Esophagus (tissue), 2 donors: ENCODE measurements around the gene SRR. TPM values are rescaled to one million over a fixed set of nuclear protein-coding genes. Genes with fewer than 3 reads are reported as not detected.

Experiments
- H3K27ac ChIP-seq, 2 donors: one replicate each; pipeline ENCODE4 v1.5.1; 2013; ENCODE audit warnings: low read depth in 2 of 2, mild to moderate bottlenecking in 2 of 2, inconsistent platforms in 1 of 2, low read length in 1 of 2, moderate library complexity in 1 of 2
- H3K27me3 ChIP-seq, 2 donors: one replicate each; pipeline ENCODE4 v1.6.1; 2013; ENCODE audit warnings: low read length in 2 of 2, control low read depth in 1 of 2, mild to moderate bottlenecking in 1 of 2; ENCODE audit not compliant: insufficient read depth in 2 of 2, control insufficient read depth in 1 of 2
- H3K36me3 ChIP-seq, 2 donors: one replicate each; pipeline ENCODE4 v1.6.1; 2013; ENCODE audit warnings: low read length in 1 of 2; ENCODE audit not compliant: control insufficient read depth in 2 of 2, insufficient read depth in 2 of 2
- H3K4me1 ChIP-seq, 2 donors: one replicate each; pipeline ENCODE4 v1.6.1; 2013; ENCODE audit warnings: low read length in 1 of 2; ENCODE audit not compliant: control insufficient read depth in 2 of 2, insufficient read depth in 2 of 2
- H3K4me3 ChIP-seq, 2 donors: one replicate each; pipeline ENCODE4 v1.5.1; 2013; ENCODE audit warnings: low read length in 2 of 2, mild to moderate bottlenecking in 2 of 2, low read depth in 1 of 2, moderate library complexity in 1 of 2
- H3K9me3 ChIP-seq, 2 donors: one replicate each; pipeline ENCODE4 v1.6.1; 2013; ENCODE audit warnings: mild to moderate bottlenecking in 2 of 2, low read depth in 1 of 2, low read length in 1 of 2, moderate library complexity in 1 of 2; ENCODE audit not compliant: control insufficient read depth in 2 of 2, insufficient read depth in 1 of 2
- WGBS, 2 donors: extraction: QIAGEN DNeasy Blood & Tissue Kit; methylation state at CpG; one replicate each; pipeline ENCODE4 v1.1.7; 2013; 5-methylcytosine and 5-hydroxymethylcytosine counted together
- polyA plus RNA-seq, 2 donors: library from polyadenylated mRNA; stranded (reverse); fragments of 200-250 nt; gene quantifications; one replicate each; pipeline ENCODE4 v1.2.3, GENCODE V29; 2013
- donor health status: healthy with polysubstance abuse.
- donor health status: Bipolar disorder and iron deficiency.

SRR gene
- polyA plus RNA-seq, 2 donors: 2.1 to 4.5 TPM

DNA sequence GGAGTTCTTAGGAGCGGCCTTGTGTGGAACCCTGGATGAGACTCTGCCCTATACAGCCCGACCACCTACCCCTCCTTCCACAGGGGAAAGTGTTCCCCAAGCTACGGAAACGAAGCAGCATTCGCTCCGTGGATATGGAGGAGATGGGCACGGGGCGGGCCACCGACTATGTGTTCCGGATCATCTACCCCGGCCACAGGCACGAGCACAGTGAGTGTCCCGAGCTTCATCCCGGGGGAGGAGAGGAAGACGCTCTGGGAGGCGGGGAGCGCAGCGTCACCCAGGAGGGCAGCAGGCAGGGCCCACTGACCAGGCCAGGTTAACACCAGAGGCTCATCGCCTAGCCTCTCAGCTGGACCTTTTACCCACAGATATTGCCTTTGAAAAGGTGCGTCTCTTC is 61.4 kb downstream of the SRR start:
- 95 to 97% methylated on average over 20 of the region's 20 CpGs for WGBS, 2 donors
- no peak overlapping the region for H3K4me3 ChIP-seq
- no peaks in the 10 kb centered on the region for H3K27me3 ChIP-seq
- H3K9me3 ChIP-seq: peaks cover 0 to 1% of the 10 kb centered on the region in 2 donors
- H3K36me3 ChIP-seq: peaks cover 9 to 46% of the 10 kb centered on the region in 2 donors
- H3K4me1 ChIP-seq: peaks cover 2 to 7% of the 10 kb centered on the region in 2 donors
- no peak overlapping the region for H3K27ac ChIP-seq

GRCh38 chr17:2366747-2367494 is 63.2 kb downstream of the SRR start:
- peaks cover 0 to 1% of the 10 kb centered on the region in 2 donors for H3K9me3 ChIP-seq
- H3K36me3 ChIP-seq: peaks cover 13 to 44% of the 10 kb centered on the region in 2 donors
- H3K27me3 ChIP-seq: no peaks in the 10 kb centered on the region
- WGBS, 2 donors: 83 to 87% methylated on average over 26 of the region's 26 CpGs
- peaks cover 0 to 7% of the 10 kb centered on the region in 2 donors for H3K4me1 ChIP-seq
- H3K4me3 ChIP-seq: no peak overlapping the region
- H3K27ac ChIP-seq: no peak overlapping the region

DNA sequence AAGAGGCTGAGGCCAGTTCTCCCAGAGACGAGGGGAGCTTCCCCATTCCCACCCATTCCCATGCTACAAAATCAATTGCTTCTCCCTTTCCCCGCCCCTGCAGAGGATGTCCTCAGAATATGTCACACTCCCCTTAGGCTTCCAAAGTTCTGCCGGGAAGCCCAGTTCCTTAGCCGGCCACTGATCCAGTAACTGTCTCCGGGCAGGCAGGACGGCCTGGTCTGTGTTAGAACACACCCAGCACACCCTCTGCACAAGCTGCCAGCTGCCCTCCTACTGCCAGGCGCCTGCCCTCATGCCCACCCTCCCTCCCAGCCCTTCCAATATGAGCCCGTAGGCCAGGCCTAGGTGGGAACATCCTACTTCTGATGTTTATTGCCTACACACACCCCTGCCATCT is 64.6 kb downstream of the SRR start:
- H3K27ac ChIP-seq: no peak overlapping the region
- no peaks in the 10 kb centered on the region for H3K27me3 ChIP-seq
- peaks cover 13 to 44% of the 10 kb centered on the region in 2 donors for H3K36me3 ChIP-seq
- no peak overlapping the region for H3K4me3 ChIP-seq
- WGBS, 2 donors: 77 to 87% methylated on average over 8 of the region's 8 CpGs
- H3K4me1 ChIP-seq: peaks cover 0 to 7% of the 10 kb centered on the region in 2 donors
- no peaks in the 10 kb centered on the region for H3K9me3 ChIP-seq

DNA sequence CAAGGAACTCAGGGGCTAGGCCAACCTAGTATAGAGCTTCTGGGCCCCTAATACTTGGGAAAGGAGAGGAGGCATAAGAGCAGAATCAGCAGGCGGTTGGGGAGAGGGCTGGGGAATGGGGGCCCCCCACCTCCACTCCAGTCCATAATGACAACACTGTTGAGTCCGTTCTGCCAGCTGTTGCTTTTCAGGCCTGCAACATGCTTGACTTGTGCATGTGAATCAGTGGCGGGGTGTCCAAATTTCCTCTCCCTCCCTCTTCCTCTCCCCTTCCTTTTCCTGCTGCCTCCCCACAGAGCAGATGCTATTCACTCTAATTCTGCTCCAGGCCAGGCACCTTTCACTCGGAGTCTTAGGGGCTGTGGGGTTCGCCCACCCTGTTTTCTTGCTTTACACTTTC is 65.3 kb downstream of the SRR start:
- Histone ChIP-seq H3K4me1 (peaks cover 0 to 7% of the 10 kb centered on the region in 2 donors), H3K27me3 (no peaks in the 10 kb centered on the region), H3K9me3 (no peaks in the 10 kb centered on the region), H3K36me3 (peaks cover 13 to 42% of the 10 kb centered on the region in 2 donors), H3K4me3 (no peak overlapping the region), H3K27ac (peak overlapping the region in 1 of 2 donors; percentile 8)
- WGBS, 2 donors: 68 to 70% methylated on average over 5 of the region's 5 CpGs

DNA sequence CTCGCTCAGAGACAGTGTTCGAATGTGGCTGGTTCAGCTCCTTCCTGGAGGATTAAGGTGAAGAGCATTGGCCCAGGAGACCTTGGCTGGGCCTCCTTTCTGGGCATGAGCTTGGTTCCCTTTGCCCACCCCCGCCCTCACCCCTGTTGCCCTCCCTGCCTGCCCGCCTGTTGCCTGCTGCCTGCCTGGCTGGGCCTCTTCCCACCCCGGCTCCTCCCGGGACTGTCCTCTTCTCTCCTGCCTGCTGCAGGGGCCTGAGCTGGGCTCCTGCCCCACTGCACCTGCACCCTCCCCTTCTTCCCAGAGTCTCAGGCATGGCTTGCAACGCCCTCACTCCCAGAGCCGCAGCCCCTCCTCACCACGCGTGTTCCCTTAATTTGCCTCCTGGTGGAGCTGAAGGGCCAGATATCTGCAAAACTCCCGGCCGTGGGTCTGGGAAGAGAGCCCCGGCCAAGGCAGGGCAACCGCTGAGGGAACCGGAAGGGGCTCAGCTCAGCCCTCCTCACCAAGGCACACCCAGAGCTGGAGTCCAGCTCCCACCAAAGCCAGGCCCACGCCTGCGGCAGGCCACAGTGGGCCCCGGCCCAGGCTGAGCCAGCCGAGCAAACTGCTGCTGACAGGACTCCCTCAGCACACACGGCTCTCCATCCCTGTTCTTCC is 65.9 kb downstream of the SRR start:
- 71 to 74% methylated on average over 20 of the region's 20 CpGs for WGBS, 2 donors

GRCh38 chr17:2370211-2370589 is 66.5 kb downstream of the SRR start:
- H3K27ac ChIP-seq: no peak overlapping the region
- peaks cover 11 to 31% of the 10 kb centered on the region in 2 donors for H3K36me3 ChIP-seq
- WGBS, 2 donors: 83 to 87% methylated on average over 11 of the region's 11 CpGs
- no peak overlapping the region for H3K4me3 ChIP-seq
- H3K27me3 ChIP-seq: no peaks in the 10 kb centered on the region
- H3K9me3 ChIP-seq: no peaks in the 10 kb centered on the region
- peaks cover 0 to 2% of the 10 kb centered on the region in 2 donors for H3K4me1 ChIP-seq

More for the DNA sequence above, 65.9 kb downstream of the SRR start:
- Histone ChIP-seq H3K9me3 (no peaks in the 10 kb centered on the region), H3K4me3 (no peak overlapping the region), H3K4me1 (peaks cover 0 to 2% of the 10 kb centered on the region in 2 donors), H3K27ac (peak overlapping the region in 1 of 2 donors; percentile 13), H3K27me3 (no peaks in the 10 kb centered on the region), H3K36me3 (peaks cover 13 to 36% of the 10 kb centered on the region in 2 donors)

DNA sequence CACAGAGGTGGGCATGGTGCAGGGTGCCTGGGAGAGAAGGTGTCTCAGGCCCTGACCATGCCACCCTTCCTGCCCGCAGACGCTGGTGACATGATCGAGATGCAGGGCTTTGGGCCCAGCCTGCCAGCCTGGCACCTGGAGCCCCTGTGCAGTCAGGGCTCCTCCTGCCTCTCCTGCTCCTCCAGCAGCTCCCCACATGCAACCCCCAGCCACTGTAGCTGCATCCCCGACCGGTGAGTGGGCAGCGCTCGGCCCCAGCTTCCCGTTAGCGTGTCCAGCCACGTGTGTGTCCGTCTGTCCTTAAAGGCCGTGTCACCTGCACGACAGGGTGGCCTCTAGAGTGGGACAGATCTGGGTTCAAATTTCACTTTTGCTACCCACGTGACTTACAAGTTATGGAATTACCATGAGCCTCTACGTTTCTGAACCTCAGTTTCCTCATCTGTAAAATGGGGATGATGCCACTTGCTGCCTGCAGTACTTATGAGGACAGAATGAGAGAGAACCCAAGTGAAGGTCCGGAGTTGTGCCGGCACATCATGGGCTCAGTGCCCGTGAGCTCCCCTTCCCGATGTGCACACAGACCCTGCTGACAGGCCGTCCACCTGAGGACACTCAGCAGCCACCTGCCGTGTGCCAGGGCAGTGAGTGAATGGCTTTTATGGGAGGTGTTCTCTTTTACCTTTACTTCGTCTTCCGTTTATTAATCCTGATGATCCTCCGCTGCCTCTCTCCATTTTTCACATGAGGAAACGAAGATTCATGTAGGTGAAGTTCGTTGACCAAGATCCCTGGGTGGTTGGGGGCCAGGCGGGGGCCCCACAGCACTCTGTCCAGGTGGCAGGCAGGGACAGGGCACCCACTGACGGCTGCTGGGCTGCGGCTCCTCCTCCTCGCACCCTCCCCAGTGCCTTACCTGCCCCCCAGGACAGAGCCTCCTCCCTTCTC is 67.7 kb downstream of the SRR start:
- WGBS, 2 donors: 93 to 94% methylated on average over 30 of the region's 30 CpGs
- Histone ChIP-seq H3K36me3 (peaks cover 9 to 35% of the 10 kb centered on the region in 2 donors), H3K9me3 (no peaks in the 10 kb centered on the region)

DNA sequence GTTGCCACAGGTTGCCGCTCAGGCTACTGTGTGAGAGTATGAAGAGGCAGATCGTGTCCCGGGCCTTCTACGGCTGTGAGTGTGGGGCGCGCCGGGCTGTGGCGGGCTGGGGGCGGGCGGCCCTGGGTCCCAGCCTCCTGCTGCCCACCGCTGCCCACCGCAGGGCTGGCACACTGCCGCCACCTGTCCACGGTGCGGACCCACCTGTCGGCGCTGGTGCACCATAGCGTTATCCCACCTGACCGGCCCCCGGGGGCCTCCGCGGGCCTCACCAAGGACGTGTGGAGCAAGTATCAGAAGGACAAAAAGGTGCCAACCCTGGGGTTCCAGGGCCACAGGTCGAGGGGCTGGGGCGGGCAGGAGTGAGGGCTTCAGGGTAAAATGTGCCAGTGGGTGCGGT is 68.4 kb downstream of the SRR start:
- no peaks in the 10 kb centered on the region for H3K9me3 ChIP-seq
- WGBS, 2 donors: 95 to 98% methylated on average over 21 to 26 of the region's 26 CpGs
- no peak overlapping the region for H3K27ac ChIP-seq
- H3K4me3 ChIP-seq: no peak overlapping the region
- H3K4me1 ChIP-seq: peaks cover 0 to 7% of the 10 kb centered on the region in 2 donors
- H3K36me3 ChIP-seq: peaks cover 13 to 36% of the 10 kb centered on the region in 2 donors
- no peaks in the 10 kb centered on the region for H3K27me3 ChIP-seq

More for the DNA sequence above, 67.7 kb downstream of the SRR start:
- Histone ChIP-seq H3K27ac (no peak overlapping the region), H3K27me3 (no peaks in the 10 kb centered on the region), H3K4me1 (peaks cover 0 to 7% of the 10 kb centered on the region in 2 donors), H3K4me3 (no peak overlapping the region)

DNA sequence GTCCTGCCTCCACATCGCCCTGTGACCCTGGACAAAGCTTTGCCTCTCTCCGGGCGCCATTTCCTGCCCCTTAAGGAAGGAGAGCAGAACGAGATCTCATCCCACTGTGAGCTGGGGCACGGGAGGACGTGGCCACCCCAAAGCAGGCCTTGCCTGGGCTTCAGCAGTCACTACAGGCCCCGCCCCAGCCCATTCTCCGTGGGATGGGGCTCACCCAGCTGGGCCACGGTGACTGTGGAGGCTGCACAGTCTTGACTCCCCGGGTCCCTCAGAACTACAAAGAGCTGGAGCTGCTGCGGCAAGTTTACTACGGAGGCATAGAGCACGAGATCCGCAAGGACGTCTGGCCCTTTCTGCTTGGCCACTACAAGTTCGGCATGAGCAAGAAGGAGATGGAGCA is 68.9 kb downstream of the SRR start:
- H3K36me3 ChIP-seq: peaks cover 13 to 39% of the 10 kb centered on the region in 2 donors
- H3K4me1 ChIP-seq: peaks cover 0 to 7% of the 10 kb centered on the region in 2 donors
- H3K27ac ChIP-seq: no peak overlapping the region
- H3K27me3 ChIP-seq: no peaks in the 10 kb centered on the region
- H3K4me3 ChIP-seq: no peak overlapping the region
- no peaks in the 10 kb centered on the region for H3K9me3 ChIP-seq
- 89 to 92% methylated on average over 16 of the region's 16 CpGs for WGBS, 2 donors
